Measurements from ENCODE around the gene GATAD1.

DNA sequence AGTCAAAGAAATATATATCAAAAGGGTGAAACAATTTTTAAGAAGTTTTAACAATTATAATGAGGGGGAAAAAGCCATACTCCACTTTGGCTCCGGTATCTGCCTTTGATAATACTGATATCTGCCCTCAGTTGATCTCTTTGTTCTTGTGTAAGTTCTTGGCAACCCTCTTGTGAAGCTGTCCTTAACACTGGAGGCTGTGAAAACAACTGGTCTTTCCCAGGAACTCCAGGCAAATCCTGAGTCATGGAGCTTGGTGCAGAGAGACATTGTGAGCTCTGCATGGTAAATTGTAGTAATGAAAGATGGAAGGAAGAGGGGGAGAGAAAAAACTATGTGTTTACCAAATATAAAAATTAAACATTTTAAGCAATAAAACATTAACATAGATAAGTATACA lies 42.4 kb downstream of the GATAD1 start:
- TF ChIP-seq EZH2phosphoT487 (IDR thresholded peaks at IDR 0.05; ENCODE audit: insufficient read depth, low read depth) (no peak), EZH2 (IDR thresholded peaks at IDR 0.05; ENCODE audit: insufficient read depth, poor library complexity, severe bottlenecking) (no peak)

All from GM23248 (cell line).